Measurements from ENCODE around the gene SLC38A2. TPM values are rescaled to one million over a fixed set of nuclear protein-coding genes. Genes with fewer than 3 reads are reported as not detected.

Gene SLC38A2
- total RNA-seq, 4 donors from 2014 or later, result 242 to 468 (median 286) TPM

- H3K27ac ChIP-seq, result no peak overlapping the region
- H3K9me3 ChIP-seq, result no peaks in the 10 kb centered on the region
- H3K27me3 ChIP-seq, result no peaks in the 10 kb centered on the region
- WGBS, 2 donors, result 70 to 73% methylated on average over 5 of the region's 5 CpGs
- DNase-seq, result no peak
- intact Hi-C loops (cut with DNase I), result loop anchor here (10.0 kb wide), 1 partner anchor 229 kb away; no protein-coding TSS in a partner anchor
- no peak overlapping the region for H3K4me3 ChIP-seq
- peaks cover 0 to 12% (median 0%) of the 10 kb centered on the region in 3 donors for H3K36me3 ChIP-seq
- peaks cover 0 to 28% (median 5%) of the 10 kb centered on the region in 3 donors for H3K4me1 ChIP-seq
- TF ChIP-seq POLR2A (IDR thresholded peaks at IDR 0.05), result no peak
- TF ChIP-seq CTCF (IDR thresholded peaks at IDR 0.05), result peak in 1 of 6 experiments; percentile 13
Measured at GRCh38 chr12:46354111-46354801, 18.3 kb downstream of the SLC38A2 start.

- H3K4me1 ChIP-seq, result peaks cover 0 to 6% (median 0%) of the 10 kb centered on the region in 3 donors
Measured at GRCh38 chr12:46351886-46352650, 20.5 kb downstream of the SLC38A2 start.

GRCh38 chr12:46351138-46351537 is 21.4 kb downstream of the SLC38A2 start:
- intact Hi-C loops (cut with DNase I), result loop anchor here (10.0 kb wide), 1 partner anchor 226 kb away; no protein-coding TSS in a partner anchor

More at GRCh38 chr12:46351886-46352650, 20.5 kb downstream of the SLC38A2 start:
- no peaks in the 10 kb centered on the region for H3K36me3 ChIP-seq
- no peak overlapping the region for H3K4me3 ChIP-seq
- intact Hi-C loops (cut with DNase I), result loop anchor here (10.0 kb wide), 1 partner anchor 227 kb away; no protein-coding TSS in a partner anchor
- H3K9me3 ChIP-seq, result no peaks in the 10 kb centered on the region
- H3K27me3 ChIP-seq, result no peaks in the 10 kb centered on the region
- WGBS, 2 donors, result 68 to 69% methylated on average over 2 of the region's 2 CpGs
- TF ChIP-seq POLR2A (IDR thresholded peaks at IDR 0.05), result no peak
- peak overlapping the region in 1 of 4 donors; percentile 30 for H3K27ac ChIP-seq
- no peak for DNase-seq

GRCh38 chr12:46349253-46349652 is 23.3 kb downstream of the SLC38A2 start:
- peak overlapping the region in 1 of 4 donors; percentile 5 for H3K27ac ChIP-seq
- H3K27me3 ChIP-seq, result no peaks in the 10 kb centered on the region
- no peaks in the 10 kb centered on the region for H3K36me3 ChIP-seq
- H3K4me1 ChIP-seq, result peaks cover 0 to 5% (median 0%) of the 10 kb centered on the region in 3 donors
- no peak overlapping the region for H3K4me3 ChIP-seq
- TF ChIP-seq CTCF (IDR thresholded peaks at IDR 0.05) (no peak), POLR2A (IDR thresholded peaks at IDR 0.05) (no peak)
- H3K9me3 ChIP-seq, result no peaks in the 10 kb centered on the region
- DNase-seq, result no peak
- intact Hi-C loops (cut with DNase I), result no loop called here
- WGBS, 2 donors, result 28 to 63% methylated on average over 2 of the region's 2 CpGs

More at GRCh38 chr12:46351138-46351537, 21.4 kb downstream of the SLC38A2 start:
- Histone ChIP-seq H3K27me3 (no peaks in the 10 kb centered on the region), H3K36me3 (no peaks in the 10 kb centered on the region), H3K4me3 (no peak overlapping the region), H3K4me1 (peaks cover 0 to 5% (median 0%) of the 10 kb centered on the region in 3 donors), H3K27ac (no peak overlapping the region), H3K9me3 (no peaks in the 10 kb centered on the region)
- no peak for TF ChIP-seq CTCF (IDR thresholded peaks at IDR 0.05)
- no peak for TF ChIP-seq POLR2A (IDR thresholded peaks at IDR 0.05)
- WGBS, 2 donors, result 64 to 72% methylated on average over 1 of the region's 1 CpG
- no peak for DNase-seq

GRCh38 chr12:46343118-46343852 is 29.3 kb downstream of the SLC38A2 start:
- no peak for DNase-seq
- H3K27me3 ChIP-seq, result no peaks in the 10 kb centered on the region
- H3K9me3 ChIP-seq, result no peaks in the 10 kb centered on the region
- no peaks in the 10 kb centered on the region for H3K36me3 ChIP-seq
- WGBS, 2 donors, result 73 to 76% methylated on average over 2 to 3 of the region's 3 CpGs
- H3K27ac ChIP-seq, result no peak overlapping the region
- H3K4me1 ChIP-seq, result peaks cover 4 to 12% (median 10%) of the 10 kb centered on the region in 3 donors
- H3K4me3 ChIP-seq, result no peak overlapping the region
- TF ChIP-seq POLR2A (IDR thresholded peaks at IDR 0.05), result no peak
- no peak for TF ChIP-seq CTCF (IDR thresholded peaks at IDR 0.05)
- intact Hi-C loops (cut with DNase I), result no loop called here

Measured in esophagus squamous epithelium (tissue), 5 donors.